DND-41 (cell line): ENCODE measurements around the gene FBXO24.
A peak's percentile ranks its signal among the peaks of the same experiment; 100 is the strongest.

Experiments used
- ATAC-seq: fragments of 200-7000 bp; cut with Tn5 transposase; 3 replicates; pipeline ENCODE4 v1.9.1; 2021; ENCODE audit warnings: low read depth; ENCODE audit not compliant: insufficient read depth
- DNase-seq: peaks from one replicate; pipeline ENCODE4 v3.0.0-alpha.2; 2020
- H2AFZ ChIP-seq: 2 replicates; pipeline ENCODE4 v1.6.0; 2012; ENCODE audit warnings: low read depth, low read length
- H3K27ac ChIP-seq: 2 replicates; pipeline ENCODE4 v1.5.1; 2012; ENCODE audit warnings: low read length, inconsistent platforms
- H3K27me3 ChIP-seq: fragments of 200-600 bp; sonication (generic); 2 replicates; pipeline ENCODE4 v1.6.0; 2012; ENCODE audit warnings: low read length, mild to moderate bottlenecking, inconsistent platforms; ENCODE audit not compliant: insufficient read depth, poor library complexity
- H3K36me3 ChIP-seq: 2 replicates; pipeline ENCODE4 v1.5.1; 2012; ENCODE audit warnings: low read length, inconsistent platforms; ENCODE audit not compliant: insufficient read depth
- H3K4me1 ChIP-seq: 2 replicates; pipeline ENCODE4 v1.5.1; 2012; ENCODE audit warnings: mild to moderate bottlenecking, low read length; ENCODE audit not compliant: insufficient read depth
- H3K4me2 ChIP-seq: 2 replicates; pipeline ENCODE4 v1.6.0; 2012; ENCODE audit warnings: mild to moderate bottlenecking, moderate library complexity, low read length, inconsistent platforms; ENCODE audit not compliant: insufficient read depth
- H3K4me3 ChIP-seq, 2 experiments: fragments of 200-600 bp in 1 of 2; shearing (Covaris generic) in 1 of 2; 2 replicates each; pipeline ENCODE4 v1.5.1; 2012 to 2016; ENCODE audit warnings: inconsistent platforms in 2 of 2, low read length in 2 of 2, mild to moderate bottlenecking in 2 of 2, low read depth in 1 of 2, moderate library complexity in 1 of 2
- H3K79me2 ChIP-seq: 2 replicates; pipeline ENCODE4 v1.6.0; 2012; ENCODE audit warnings: low read length, inconsistent platforms; ENCODE audit not compliant: insufficient read depth
- H3K9ac ChIP-seq: 2 replicates; pipeline ENCODE4 v1.6.0; 2012; ENCODE audit warnings: low read depth, mild to moderate bottlenecking, inconsistent platforms, low read length, moderate library complexity
- H3K9me3 ChIP-seq: 2 replicates; pipeline ENCODE4 v1.5.1; 2012; ENCODE audit warnings: low read length, moderate library complexity, mild to moderate bottlenecking, inconsistent platforms; ENCODE audit not compliant: insufficient read depth, severe bottlenecking
- H4K20me1 ChIP-seq: 2 replicates; pipeline ENCODE4 v1.6.0; 2012; ENCODE audit warnings: low read length; ENCODE audit not compliant: insufficient read depth
- EZH2 ChIP-seq: IDR thresholded peaks from 3 replicates; pipeline ENCODE4 v1.6.1; 2012; ENCODE audit warnings: borderline replicate concordance, low read depth, mild to moderate bottlenecking, moderate library complexity, low read length, inconsistent platforms; ENCODE audit not compliant: severe bottlenecking
- TF ChIP-seq, protein P1 (sequence below): IDR thresholded peaks from 2 replicates; pipeline ENCODE4 v1.5.1; 2012; ENCODE audit warnings: borderline replicate concordance, low read length, moderate library complexity, mild to moderate bottlenecking; ENCODE audit not compliant: poor library complexity, severe bottlenecking; ENCODE audit errors: extremely low read depth

The FBXO24 gene

DNA sequence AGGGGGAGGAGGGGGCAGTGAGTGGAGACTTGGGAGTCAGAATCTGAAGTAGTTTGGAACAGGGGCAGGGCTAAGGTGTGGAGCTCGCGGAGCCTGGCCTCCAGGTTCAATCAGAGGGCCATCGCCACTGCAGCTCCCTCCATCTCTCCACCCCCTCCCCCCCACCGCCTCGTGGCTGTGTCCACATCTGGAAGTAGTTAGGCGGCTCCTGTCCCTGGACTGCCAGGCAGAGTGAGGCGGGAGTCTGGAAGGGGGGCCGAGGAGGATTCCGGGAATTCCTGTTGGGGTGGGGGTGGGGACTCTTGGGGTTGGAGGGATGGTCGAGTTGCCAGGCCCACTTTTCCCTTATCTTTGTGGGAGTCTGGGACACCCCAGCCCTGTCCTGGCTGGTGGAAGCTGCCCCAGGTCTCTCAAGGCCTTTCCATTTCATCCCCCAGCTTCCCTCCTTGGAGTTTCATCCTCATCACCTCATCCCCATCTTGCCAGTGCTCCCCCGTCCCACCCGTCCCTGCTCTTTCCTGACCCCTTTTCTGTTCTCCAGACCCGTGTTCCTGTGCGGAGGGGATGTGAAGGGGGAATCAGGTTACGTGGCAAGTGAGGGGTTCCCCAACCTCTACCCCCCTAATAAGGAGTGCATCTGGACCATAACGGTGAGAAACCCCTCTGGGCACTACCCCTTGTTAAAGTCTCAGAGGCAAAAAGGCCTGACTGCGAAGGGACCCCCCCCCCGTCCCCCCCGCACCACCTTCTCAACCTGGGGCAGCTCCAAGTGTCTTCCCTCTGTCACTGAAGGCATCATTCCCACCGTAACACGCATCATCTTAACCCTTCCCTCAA, 17.0 kb downstream of the FBXO24 start:
- Histone ChIP-seq H3K79me2 (no peaks in the 10 kb centered on the region), H2AFZ (peak overlapping the region; percentile 90), H3K4me1 (peaks cover 30% of the 10 kb centered on the region), H3K9ac (peak overlapping the region; percentile 64), H3K9me3 (no peaks in the 10 kb centered on the region), H3K36me3 (peaks cover 5% of the 10 kb centered on the region; the same call in 1 of the 2 replicates), H4K20me1 (no peaks in the 10 kb centered on the region; the same call in 1 of the 2 replicates), H3K4me2 (peak overlapping the region; percentile 94), H3K27me3 (no peaks in the 10 kb centered on the region), H3K4me3 (peak overlapping the region in 1 of 2 experiments; percentile 80; a peak in 3 of 4 replicates), H3K27ac (peak overlapping the region; percentile 70)
- no peak for TF ChIP-seq EZH2
- TF ChIP-seq, protein P1, sequence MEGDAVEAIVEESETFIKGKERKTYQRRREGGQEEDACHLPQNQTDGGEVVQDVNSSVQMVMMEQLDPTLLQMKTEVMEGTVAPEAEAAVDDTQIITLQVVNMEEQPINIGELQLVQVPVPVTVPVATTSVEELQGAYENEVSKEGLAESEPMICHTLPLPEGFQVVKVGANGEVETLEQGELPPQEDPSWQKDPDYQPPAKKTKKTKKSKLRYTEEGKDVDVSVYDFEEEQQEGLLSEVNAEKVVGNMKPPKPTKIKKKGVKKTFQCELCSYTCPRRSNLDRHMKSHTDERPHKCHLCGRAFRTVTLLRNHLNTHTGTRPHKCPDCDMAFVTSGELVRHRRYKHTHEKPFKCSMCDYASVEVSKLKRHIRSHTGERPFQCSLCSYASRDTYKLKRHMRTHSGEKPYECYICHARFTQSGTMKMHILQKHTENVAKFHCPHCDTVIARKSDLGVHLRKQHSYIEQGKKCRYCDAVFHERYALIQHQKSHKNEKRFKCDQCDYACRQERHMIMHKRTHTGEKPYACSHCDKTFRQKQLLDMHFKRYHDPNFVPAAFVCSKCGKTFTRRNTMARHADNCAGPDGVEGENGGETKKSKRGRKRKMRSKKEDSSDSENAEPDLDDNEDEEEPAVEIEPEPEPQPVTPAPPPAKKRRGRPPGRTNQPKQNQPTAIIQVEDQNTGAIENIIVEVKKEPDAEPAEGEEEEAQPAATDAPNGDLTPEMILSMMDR, result no peak
- no peak for ATAC-seq
- no peak for DNase-seq

DNA sequence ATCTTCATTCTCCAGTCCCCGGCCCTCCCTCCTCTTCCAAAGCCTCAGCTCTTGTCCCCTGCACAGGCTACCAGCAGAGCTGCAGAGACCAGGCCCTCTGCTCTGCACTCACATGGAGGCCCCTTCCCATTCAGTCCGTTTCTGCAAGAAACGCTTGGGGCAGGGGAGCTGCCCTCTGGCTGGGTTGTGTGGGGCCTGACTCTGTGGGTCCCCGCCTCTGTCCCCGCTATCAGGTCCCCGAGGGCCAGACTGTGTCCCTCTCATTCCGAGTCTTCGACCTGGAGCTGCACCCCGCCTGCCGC, 17.5 kb downstream of the FBXO24 start:
- H3K9me3 ChIP-seq, result no peaks in the 10 kb centered on the region
- DNase-seq (no peak), ATAC-seq (peak; percentile 15)
- peak overlapping the region; percentile 90 for H2AFZ ChIP-seq
- H3K4me2 ChIP-seq, result peak overlapping the region; percentile 94
- H3K9ac ChIP-seq, result peak overlapping the region; percentile 64
- peak overlapping the region in 1 of 2 experiments; percentile 80; a peak in 3 of 4 replicates for H3K4me3 ChIP-seq
- H3K27me3 ChIP-seq, result no peaks in the 10 kb centered on the region
- peak overlapping the region; percentile 70 for H3K27ac ChIP-seq
- H3K36me3 ChIP-seq, result peaks cover 5% of the 10 kb centered on the region; the same call in 1 of the 2 replicates
- peaks cover 27% of the 10 kb centered on the region for H3K4me1 ChIP-seq
- TF ChIP-seq, protein P1, result no peak
- TF ChIP-seq EZH2, result no peak
- H4K20me1 ChIP-seq, result no peaks in the 10 kb centered on the region; the same call in 1 of the 2 replicates
- H3K79me2 ChIP-seq, result no peaks in the 10 kb centered on the region

DNA sequence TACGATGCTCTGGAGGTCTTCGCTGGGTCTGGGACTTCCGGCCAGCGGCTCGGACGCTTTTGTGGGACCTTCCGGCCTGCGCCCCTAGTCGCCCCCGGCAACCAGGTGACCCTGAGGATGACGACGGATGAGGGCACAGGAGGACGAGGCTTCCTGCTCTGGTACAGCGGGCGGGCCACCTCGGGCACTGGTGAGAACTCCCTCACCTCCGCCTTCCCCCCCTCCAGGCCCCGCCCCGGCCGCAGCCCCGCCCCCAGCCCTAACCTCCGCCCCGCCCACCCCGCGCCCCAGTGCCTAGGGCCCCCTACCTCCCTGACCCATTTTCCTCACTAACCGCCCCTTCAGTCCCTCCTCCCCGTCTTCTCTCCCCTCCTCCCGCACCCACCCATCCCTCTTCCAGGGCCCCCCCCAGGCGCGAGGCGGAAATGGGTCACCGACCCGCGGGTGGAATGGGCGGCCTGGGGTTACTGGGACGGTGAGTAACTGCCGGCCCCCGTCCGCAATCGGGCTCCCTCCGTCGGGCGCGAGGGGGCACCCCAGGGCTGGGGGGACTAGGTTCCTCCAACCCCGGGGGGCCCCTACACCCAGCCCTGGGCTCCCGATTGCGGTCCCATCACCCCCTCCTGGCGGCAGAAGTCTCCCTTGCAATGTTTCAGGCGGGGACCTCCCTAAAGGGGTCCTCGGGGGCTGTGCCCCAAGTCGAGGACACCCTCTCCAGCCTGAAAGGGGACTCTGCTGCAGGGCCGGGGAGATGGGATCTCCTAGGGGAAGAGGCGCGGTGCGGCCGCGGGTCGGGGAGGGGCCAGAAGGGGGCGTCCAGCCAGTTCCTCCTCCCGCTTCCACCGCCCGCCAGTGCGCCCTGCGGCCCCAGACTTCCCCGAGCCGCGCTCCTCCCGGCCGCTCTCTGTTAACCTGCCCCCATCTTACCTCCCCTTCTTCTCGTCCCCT, 18.2 kb downstream of the FBXO24 start:
- DNase-seq (peak; percentile 88), ATAC-seq (peak; percentile 76)
- Histone ChIP-seq H3K4me1 (peaks cover 27% of the 10 kb centered on the region), H3K36me3 (peaks cover 5% of the 10 kb centered on the region; the same call in 1 of the 2 replicates), H3K9me3 (no peaks in the 10 kb centered on the region), H3K9ac (peak overlapping the region; percentile 88), H3K4me2 (peak overlapping the region; percentile 94), H2AFZ (peak overlapping the region; percentile 97), H4K20me1 (no peaks in the 10 kb centered on the region; the same call in 1 of the 2 replicates), H3K4me3 (peak overlapping the region; percentile 51 to 80; a peak in 3 of 4 replicates), H3K27ac (peak overlapping the region; percentile 80), H3K27me3 (no peaks in the 10 kb centered on the region), H3K79me2 (no peaks in the 10 kb centered on the region)
- TF ChIP-seq EZH2, result no peak
- TF ChIP-seq, protein P1, result peak; percentile 56
